ENCODE measurements around the gene SYT12.
A peak's percentile ranks its signal among the peaks of the same experiment; 100 is the strongest.
"Not testable (repeated sequence)": the region's sequence is repeated elsewhere in the genome, so short reads cannot be mapped to it uniquely, and the experiment has no call there.

SYT12 gene, protein sequence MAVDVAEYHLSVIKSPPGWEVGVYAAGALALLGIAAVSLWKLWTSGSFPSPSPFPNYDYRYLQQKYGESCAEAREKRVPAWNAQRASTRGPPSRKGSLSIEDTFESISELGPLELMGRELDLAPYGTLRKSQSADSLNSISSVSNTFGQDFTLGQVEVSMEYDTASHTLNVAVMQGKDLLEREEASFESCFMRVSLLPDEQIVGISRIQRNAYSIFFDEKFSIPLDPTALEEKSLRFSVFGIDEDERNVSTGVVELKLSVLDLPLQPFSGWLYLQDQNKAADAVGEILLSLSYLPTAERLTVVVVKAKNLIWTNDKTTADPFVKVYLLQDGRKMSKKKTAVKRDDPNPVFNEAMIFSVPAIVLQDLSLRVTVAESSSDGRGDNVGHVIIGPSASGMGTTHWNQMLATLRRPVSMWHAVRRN

DNA sequence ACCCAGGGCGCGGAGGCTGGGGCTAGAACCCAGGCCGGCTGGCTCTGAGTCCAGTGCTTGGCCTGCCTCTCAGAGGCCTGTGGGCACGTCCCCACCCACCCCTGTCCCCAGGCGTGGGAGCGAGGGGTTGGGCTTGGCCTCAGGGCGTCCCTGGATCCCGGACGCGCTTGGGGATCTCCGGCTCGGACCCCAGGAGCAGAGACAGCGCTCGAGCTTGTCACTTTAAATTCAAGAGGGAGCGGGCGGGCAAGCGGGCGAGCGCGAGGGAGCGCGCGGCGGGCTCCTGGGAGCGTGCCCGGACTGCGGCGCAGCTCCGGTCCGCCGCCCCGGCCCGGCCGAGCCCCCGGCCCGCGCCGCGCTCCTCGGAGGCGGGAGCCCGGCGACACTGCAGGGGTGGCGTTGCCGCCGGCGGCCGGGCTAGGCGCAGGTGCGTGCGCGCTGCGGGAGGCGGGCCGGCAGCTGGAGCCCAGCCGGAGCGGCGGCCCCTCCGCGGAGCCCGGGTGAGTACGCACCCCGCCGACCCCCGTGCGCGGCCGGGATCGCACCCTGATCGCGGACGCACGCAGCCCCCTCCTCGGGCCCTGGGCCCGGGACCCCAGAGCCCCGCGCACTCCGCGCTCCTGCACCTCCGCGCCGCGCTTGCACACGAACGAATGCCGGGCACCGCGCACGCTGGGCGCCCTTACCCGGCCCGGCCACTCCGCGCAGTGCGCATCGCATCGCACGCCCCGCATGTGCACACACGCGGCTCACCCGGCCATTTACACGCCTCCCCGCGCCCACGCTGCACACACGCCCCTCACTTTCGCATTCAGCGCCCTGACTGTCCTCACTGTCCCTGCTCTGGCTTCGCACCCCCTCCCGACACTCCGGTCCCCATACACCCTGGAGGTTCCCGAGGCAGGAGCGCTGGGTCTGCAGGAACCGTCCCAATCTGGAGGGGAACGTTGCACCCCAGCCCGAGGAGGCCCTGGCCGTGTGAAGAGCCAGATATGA, at the start of gene SYT12:
SYT12 (plus strand) TSS at position 174 of the 996 bp plus-strand sequence. CDS start 7,011 bp downstream, outside the sequence.
- no peak for DNase-seq

GRCh38 chr11:66973956-66974580, 48.9 kb upstream of the SYT12 start:
- DNase-seq, result no peak

DNA sequence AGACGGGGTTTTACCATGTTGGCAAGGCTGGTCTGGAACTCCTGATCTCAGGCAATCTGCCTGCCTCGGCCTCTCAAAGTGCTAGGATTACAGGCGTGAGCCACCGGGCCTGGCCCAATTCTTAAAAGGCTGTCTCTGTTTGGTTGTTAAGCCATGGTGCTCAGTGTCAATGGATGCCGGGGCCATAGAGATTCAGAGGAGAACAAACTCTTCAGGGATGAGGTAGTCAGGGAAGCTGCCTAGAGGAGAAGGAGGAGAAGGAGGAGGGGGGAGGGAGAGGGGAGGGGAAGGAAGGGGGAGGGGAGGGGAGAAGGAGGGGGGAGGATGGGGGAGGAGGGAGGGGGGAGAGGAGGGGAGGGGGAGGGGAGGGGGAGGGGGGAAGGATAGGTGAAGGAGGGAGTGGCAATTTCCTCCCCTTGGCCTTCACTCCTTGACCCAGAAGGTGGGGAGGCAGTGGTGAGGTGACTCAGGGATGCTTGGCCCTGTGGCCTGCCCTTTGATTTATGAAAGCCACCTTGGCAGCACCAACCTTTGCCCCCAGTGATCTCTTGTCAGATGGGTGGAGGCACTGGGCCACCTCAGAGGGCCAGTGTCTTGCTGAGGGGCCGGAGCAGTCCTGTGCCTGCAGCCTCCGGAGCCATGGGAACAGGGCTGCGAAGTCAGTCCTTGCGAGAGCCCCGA, 48.1 kb upstream of the SYT12 start, which contains the start of gene C11orf86:
C11orf86 (plus strand) TSS at position 581 of the 681 bp plus-strand sequence; CDS start at position 640, 59 bp downstream.
- DNase-seq, result no peak

DNA sequence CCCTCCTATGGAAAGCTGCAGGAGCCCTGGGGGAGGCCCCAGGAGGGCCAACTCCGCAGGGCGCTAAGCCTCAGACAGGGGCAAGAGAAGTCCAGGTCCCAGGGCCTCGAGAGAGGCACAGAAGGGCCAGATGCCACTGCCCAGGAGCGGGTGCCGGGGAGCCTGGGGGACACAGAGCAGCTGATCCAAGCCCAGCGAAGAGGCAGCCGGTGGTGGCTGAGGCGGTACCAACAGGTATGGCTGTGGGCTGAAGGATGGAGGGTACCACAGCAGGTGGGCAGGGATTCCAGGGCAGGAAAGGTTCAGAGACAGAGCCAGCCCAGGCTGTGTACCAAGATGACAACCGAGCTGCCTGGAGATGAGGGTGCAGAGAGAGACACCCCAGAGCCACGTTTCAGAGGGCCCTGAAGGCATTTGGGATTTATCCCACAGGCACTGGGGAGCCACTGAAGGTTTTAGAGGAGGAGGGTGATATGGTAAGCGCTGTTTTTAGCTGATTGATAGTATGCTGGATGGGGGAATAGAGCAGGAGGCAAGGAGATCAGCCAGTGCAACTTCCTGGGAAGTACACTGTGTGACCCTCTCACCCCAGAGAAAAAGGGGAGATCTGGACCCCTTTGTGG, 47.4 kb upstream of the SYT12 start:
- DNase-seq, result no peak

DNA sequence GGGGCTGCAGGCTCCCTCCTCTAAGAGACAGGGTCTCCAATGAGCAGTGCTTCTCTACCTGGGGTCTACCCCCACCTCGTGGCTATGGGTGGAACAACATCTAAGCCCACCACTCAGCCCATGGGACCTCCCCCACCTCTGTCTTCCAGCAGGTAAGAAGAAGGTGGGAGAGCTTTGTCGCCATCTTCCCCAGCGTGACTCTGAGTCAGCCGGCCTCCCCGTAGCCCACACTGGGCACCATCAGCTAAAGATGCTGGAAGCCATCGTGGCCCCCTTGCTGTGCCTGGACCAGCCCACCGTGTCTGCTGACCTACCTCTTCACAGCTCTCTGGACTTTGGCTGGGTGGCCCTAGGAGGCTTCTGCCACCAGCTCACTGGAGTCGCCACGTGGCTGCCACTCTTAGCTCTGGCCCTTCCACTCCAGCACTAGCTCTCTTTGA, 46.9 kb upstream of the SYT12 start:
- DNase-seq, result no peak

GRCh38 chr11:66976925-66977324, 46.0 kb upstream of the SYT12 start:
- DNase-seq, result no peak

GRCh38 chr11:66978229-66978628, 44.7 kb upstream of the SYT12 start:
- no peak for DNase-seq

GRCh38 chr11:66978717-66979116, 44.2 kb upstream of the SYT12 start:
- no peak for DNase-seq

GRCh38 chr11:66979336-66979980, 43.5 kb upstream of the SYT12 start:
- DNase-seq, result no peak

DNA sequence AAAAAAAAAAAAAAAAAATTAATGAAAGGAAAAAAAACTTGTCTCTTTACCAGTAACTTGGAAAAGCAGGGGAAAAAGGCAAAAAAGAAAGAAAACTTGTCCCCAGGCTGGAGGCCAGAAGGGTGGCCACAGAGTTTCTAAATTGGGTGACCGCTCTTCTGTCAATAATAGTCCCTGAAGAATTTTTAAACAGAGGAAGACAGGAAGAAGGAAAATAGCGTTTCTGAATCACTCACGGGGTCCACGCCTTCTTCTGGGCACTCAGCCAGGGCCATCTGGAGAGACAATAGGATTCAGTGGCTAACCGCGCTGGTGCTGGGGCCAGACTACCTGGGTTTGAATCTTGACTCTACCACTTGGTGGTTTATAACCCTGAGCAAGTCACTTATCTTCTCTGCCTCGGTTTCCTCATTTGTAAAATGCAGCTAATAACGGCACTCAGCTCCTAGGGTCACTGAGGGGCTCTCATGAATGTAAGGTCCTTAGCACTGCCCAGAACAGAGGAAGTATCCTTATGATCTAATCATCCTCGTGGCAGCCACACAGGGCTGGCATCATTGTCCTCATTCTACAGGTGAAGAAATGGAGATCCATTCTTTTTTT, 40.9 kb upstream of the SYT12 start:
- peak; percentile 10 for DNase-seq

DNA sequence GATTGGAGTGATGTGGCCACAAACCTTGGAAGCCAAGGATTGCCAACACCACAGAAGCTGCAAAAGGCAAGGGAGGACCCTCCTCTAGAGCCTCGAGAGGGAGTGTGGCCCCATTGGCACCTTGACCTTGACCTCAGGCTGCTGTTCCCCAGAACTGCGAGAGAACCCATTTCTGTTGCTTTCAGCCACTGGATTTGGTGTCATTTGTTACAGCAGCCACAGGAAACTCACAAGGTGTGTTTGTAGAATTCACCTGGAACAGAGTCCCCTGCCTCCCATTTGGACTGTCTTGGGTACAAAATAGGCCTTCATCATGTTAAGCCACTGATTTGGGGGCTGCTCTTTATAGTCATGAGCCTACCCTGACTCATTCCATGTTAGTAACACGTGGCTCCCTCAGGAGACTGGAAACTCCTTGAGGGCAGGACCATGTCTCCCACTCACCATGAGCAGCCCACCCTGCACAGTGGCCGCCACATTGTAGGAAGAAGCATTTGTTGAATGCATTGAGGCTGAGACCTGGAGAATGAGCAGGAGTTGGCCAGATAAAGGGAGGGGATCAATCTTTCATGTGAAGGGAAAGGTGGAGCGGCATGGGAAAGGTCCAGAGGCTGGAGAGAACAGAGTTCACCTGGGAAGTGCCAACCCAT, 39.5 kb upstream of the SYT12 start:
- no peak for DNase-seq

- DNase-seq, result no peak
Observed at GRCh38 chr11:66985508-66986177, 37.3 kb upstream of the SYT12 start.

DNA sequence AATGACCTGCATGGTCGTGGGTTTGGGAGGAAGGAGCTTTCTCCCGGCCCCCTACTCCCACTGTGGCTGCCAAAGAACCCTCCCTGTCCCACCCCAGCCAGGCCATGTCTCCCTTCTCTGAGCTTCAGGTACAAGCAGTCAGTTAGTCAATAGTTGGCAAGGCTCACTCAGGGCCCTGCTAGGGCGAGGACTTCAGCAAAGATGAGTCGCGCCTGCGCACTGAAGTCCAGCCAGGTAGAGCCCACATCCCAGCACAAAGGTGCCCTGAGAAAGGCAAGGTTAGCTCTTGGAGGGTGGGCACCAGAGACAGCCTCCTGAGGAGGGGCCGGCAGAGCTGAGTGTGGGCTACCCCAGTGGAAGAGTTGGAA, 36.8 kb upstream of the SYT12 start:
- no peak for DNase-seq

DNA sequence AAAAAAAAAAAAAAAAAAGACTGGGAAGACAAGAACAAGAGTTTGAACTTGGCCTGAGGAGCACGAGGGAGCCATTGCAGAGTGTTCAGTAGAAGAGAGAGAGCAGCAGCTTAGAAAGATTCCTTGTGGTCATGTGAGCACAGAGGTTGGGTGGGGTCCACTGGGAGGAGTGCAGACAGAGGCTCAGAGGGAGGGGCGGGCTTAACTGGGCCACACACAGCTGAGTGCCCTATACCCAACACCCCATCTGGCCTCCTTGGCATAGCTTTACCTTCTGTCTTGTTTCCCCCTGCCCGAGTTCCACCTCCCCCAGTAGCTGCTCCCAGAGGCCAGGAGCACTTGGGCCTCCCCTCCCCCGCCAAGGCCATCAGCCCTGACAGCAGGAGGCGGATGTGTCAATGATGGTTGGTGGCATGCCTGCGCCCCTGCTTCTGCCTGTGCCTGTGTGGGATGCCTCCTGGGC, 35.7 kb upstream of the SYT12 start:
- no peak for DNase-seq

DNA sequence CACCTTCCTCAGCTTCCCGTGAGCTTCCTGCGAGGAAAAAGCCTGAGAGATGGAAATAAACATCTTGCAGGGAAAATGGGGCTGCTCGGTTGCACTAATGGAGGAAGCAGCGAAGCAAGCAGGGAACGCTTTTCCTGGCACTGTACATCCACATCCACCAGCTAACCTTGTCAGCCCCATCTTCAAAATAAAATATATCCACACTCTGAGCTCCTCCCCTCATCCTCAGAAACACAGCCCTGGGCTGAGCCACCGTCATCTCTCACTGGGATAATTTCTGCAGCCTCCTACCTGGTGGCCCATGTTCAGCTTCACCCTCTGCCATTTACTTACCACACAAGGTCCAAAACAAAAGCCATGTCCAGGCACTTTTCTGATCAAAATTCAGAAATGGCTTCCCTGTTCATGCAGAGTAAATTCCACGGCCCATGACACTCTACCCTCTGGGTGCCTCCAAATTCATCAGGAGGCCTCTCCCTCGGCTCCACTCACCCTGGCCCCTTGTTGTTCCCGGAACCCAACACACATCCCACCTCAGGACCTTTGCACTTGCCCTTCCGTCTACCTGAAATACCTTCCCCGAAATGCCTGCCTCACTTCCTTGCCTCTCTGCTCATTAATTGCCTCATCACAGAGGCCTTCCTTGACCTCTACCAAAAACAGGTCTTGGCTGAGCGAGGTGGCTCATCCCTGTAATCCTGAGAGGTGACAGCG, 34.9 kb upstream of the SYT12 start:
- no peak for DNase-seq

DNA sequence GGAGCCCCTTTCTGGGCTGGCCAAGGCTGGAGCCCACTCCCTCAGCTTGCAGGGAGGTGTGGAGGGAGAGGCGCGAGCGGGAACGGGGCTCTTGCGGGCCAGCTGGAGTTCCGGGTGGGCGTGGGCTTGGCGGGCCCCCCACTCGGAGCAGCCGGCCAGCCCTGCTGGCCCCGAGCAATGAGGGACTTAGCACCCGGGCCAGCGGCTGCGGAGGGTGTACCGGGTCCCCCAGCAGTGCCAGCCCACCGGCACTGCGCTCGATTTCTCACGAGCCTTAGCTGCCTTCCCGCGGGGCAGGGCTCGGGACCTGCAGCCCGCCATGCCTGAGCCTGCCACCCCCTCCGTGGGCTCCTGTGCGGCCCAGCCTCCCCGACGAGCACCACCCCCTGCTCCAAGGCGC, 34.2 kb upstream of the SYT12 start:
- not testable (repeated sequence) for DNase-seq

- DNase-seq, result not testable (repeated sequence)
Observed at GRCh38 chr11:66989360-66989759, 33.6 kb upstream of the SYT12 start.

DNA sequence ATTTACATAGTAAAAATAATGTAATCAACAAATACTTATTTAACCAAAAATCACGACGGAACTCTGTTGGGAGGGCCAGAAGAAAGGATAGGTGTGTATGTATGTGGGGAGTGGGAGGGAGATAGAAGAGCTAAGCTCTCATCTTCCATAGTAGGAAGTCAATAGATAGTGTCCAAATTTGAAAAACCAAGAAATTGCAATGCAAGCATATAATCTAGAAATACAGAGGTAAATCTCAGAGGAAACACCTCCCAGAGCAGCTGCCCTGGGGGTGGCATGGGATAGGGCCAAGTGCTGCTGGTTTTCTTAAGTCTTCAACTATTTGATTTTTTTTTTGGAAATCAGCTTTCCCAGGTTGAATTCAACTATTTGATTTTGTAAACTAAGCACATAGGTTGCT, 30.9 kb upstream of the SYT12 start:
- DNase-seq, result no peak

Data from activated CD4-positive, alpha-beta T cell treated with anti-CD3 and anti-CD28 coated beads, Interleukin-2, amount 50 U/mL, for 1 hour (primary cell).